Fibroblast of peridontal ligament (primary cell): ENCODE data around the gene CLIP2.
"Not testable (repeated sequence)": the region's sequence is repeated elsewhere in the genome, so short reads cannot be mapped to it uniquely, and the experiment has no call there.

ENCODE experiments used
- DNase-seq: peaks from one replicate; pipeline ENCODE4 v3.0.0-alpha.2; 2010; ENCODE audit errors: extremely low read depth

CLIP2 gene

DNA sequence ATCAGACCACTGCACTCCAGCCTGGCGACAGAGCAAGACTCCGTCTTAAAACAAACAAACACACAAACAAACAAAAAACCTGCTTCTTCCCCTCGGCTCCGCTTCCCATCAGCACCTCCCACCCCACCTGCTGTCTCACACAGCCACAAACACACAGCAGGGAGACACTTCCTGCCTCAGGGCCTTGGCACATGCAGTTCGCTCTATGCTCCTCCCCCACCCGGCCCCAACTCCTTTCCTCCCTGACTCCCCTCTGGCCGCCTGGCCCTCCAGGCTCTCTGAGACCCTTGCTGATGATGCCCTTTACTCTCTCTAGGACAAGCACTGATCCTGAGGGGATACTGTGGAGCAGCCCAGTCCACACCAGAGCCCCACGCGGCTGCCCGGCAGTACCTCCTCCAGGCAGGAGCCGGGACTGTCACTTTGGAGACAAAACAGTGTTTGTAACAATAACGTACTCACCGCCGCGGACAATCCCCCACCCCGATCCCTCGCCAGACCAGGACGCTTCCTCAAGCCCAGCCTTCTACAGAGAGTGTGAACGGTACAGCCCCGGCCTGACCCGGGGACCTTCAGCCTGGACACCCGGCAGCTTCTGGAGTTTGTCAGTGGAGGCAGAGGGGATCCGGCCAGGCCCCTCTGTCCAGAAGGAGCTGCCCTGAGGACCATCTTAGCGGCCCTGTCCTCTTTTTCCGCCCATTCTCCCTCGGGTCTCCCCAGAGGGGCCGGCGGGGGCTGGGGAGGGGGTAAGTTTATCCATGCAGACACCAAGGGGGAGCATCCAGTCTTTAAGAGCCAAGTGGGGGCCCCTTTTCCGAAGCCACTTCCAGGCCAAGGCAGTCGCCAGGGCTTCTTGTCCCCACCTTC, 114.5 kb downstream of the CLIP2 start:
- no peak for DNase-seq

DNA sequence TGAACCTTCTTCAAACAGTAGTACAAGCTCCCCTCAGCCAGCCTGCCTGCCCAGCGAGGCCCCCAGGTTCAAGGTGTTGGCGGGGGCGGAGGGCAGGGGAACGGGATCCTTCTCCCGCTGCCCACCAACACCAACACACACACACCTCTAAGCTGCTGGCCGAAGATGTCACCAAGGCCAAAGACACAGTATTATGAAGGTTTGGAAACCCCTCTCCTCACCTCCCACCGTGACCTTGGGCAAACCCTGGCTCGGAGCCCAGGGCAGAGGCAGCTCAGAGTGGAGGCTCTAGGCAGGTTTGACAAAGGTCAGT, 115.1 kb downstream of the CLIP2 start:
- DNase-seq: no peak

GRCh38 chr7:74404741-74405140, 115.5 kb downstream of the CLIP2 start:
- DNase-seq: no peak

- DNase-seq: no peak
Measured at GRCh38 chr7:74405191-74405898, 116.1 kb downstream of the CLIP2 start.

DNA sequence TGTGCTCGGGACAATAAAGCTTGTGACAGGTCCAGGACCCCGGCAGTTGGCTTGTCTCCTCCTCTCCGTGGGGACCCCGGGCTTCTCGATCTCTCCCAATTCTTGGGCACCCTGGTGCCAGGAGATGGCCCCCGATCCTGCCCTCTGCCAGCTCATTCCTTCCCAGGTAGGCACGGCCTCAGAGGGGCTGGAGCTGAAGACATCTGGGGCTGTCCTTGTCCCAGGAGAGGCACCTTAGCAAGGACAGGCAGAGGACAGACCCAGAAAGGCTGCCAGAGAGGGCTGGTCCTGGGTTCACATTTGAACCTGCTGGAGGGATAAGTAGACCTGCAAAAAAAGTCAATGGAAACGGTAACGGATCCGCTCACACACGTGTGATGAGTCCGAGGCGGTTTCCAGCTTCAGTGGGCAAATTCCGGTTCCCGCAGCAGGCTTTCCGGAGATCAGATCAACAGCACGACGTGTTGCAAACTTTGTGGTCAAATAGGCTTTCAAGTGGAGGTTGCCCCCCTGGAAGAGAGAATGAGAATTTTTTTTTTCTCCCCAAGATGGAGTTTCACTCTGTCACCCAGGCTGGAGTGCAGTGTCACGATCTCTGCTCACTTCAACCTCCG, 116.8 kb downstream of the CLIP2 start:
- DNase-seq: no peak

GRCh38 chr7:74407958-74408357, 118.8 kb downstream of the CLIP2 start:
- DNase-seq: no peak

DNA sequence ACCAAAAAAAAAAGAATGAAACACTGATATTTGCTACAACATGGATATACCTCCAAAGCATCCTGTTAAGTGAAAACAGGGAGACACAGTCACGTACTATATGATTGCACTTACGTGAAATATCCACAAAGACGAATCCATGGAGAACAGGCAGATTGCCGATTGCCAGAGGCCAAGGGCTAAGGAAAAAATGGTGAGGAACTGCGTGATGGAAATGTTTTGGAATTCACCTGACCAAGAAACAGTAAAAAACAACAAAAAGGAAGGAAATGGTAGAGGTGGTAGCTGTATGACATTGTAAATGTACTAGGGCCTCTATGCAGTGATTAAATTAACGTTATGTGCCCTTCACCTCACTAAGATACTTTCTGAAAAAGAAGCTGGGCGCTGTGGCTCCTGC, 120.4 kb downstream of the CLIP2 start:
- DNase-seq: no peak

DNA sequence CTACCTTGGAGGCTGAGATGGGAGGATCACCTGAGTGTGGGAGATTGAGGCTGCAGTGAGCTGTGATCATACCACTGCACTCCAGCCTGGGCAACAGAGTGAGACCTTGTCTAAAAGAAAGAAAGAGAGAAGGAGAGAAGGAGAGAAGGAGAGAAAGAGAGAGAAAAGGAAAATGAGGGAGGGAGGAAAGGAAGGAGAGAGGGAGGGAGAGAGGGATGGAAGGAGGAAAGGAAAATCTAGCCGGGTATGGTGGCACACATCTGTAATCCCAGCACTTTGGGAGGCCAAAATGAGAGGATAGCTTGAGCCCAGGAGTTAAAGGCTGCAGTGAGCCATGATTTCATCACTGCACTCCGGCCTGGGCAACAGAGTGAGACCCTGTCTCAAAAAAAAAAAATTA, 121.6 kb downstream of the CLIP2 start:
- DNase-seq: no peak

DNA sequence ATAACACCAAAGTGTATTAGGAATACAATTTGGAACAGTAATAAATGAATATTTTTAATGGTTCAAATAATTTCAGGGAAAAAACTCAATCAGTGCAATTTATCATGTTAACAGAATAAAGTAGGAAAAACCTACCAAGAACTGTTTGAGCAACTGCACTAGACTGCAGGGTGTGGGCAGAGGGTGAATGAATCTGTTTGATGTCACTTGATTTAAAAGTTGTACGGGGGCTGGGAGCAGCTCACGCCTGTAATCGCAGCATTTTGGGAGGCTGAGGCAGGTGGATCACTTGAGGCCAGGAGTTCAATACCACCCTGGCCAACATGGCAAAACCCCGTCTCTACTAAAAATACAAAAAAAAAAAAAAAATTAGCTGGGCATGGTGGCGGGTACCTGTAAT, 122.4 kb downstream of the CLIP2 start:
- not testable (repeated sequence) for DNase-seq

- no peak for DNase-seq
Measured at GRCh38 chr7:74412056-74412455, 122.8 kb downstream of the CLIP2 start.

DNA sequence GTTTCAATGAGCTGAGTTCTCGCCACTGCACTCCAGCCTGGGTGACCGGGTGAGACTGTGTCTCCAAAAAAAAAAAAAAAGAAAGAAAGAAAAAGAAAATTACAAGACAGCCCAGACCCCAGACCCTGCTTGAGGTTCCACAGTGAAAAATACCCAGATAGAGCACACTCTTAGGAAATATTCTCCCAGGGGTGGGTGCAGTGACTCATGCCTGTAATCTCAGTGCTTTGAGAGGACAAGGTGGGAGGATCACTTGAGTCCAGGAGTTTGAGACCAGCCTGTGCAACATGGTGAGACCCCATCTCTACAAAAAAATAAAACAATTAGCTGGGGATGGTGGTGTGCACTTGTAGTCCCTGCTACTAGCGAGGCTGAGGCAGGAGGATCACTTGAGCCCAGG, 123.4 kb downstream of the CLIP2 start:
- DNase-seq: no peak

- DNase-seq: not testable (repeated sequence)
Measured at GRCh38 chr7:74414595-74415333, 125.6 kb downstream of the CLIP2 start.

DNA sequence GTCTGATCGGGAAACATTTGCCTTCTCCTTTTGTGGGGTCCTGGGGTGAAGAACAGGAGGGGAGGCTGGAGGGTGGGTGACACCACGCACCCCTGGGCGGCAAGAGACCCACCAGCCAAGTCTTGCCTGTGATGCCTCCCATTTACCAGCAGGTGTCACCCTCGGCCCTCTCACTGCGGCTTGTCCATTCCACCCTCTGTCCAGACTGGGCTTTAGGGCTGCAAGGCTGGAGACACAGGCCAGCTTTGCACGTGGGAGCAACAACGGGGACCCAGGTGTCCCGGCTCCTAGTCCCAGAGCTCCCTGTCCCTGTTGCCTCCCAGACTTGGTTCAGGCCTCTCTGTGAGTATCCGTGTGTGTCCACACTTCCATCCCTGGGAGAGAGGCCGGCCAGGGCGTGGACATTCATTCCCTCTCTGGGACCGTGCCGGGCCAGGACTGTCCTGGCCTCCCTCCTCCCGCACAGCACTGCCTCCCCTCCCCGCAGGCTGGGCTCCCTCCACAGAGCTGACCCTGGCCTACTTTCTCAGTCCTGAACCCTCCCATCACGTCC, 128.3 kb downstream of the CLIP2 start:
- DNase-seq: peak; percentile 69

DNA sequence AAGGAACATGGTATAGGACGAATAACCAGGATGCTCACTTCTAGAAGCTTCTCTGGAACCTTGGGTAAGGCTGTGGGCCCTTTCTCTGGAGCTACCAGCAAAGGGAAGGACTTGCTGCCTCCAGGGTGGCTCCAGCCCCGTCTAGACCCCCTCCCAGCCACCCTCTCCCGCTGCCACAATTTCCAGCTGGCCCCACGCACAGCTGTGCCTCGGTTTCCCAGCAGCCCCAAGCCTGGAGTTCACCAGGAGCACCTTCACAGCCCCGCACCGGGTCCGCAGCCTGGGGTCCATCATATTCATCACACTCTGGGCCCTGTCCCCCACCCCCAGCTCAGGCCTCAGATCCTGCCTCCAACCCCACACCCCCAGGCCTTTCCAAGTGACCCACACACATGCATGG, 128.9 kb downstream of the CLIP2 start:
- DNase-seq: no peak

DNA sequence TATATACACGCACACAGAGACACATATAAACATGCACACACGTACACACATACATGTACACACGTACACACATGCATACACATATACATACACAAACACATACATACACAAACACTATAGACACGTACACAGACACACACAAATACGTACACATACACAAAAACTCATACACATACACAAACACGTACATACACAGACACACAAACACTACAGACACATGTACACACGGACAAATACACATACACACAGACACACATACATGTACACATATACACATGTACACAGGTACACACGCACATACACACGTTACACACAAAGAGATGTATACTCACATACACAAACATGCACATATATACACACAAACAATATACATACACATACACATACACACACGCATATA, 129.3 kb downstream of the CLIP2 start:
- no peak for DNase-seq

DNA sequence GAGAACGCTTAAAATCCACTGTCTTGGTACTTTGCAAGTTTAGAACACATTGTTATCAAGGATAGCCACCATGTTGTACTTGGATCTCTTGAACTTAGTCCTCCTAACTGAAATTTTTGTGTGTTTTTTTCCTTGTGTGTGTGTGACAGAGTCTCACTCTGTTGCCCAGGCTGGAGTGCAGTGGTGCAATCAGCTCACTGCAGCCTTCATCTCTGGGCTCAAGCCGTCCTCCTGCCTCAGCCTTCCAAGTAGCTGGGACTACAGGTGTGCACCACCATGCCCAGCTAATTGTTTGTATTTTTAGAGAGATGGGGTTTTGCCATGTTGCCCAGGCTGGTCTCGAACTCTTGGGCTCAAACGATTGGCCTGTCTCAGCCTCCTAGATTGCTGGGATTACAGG, 130.0 kb downstream of the CLIP2 start:
- DNase-seq: not testable (repeated sequence)

DNA sequence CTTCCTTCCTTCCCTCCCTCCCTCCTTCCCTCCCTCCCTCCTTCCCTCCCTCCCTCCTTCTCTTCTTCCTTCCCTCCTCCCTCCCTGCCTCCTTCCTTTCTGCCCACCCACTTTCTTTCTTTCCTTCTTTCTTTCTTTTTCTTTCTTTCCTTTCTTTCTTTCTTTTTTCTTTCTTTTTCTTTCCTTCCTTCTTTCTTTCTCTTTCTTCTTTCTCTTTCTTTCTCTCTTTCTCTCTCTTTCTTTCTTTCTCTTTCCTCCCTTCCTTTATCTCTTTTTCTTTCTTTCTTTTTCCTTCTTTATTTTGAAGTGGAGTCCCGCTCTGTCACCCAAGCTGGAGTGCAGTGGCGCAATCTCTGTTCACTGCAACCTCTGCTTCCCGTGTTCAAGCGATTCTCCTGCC, 130.8 kb downstream of the CLIP2 start:
- no peak for DNase-seq

DNA sequence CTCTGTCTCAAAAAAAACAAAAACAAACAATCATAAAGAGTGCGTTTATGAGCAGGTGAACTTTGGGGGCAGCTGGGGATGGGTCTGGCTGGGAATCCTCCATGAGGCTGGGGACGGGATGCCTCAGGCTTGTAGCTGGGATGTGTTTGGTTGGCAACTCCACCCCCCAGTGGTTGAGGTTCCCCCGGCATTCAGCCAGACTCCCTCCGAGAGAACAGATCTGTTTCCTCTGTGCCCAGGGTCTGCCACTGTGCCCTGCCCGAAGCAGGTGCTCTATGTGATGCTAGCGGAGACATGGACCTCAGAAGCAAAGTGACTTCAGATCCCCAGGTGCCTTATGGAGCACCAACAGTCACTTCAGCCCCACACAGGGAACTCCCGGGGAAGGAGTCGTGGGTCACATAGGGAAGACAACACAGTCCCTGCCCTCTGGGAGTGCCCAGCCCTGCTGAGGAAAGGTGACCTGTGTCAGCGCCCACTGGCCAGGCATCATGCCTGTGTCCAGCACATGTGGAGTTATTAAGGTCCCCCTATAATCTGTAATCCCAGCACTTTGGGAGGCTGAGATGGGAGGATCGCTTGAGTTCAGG, 135.2 kb downstream of the CLIP2 start:
- no peak for DNase-seq

- no peak for DNase-seq
Measured at GRCh38 chr7:74428023-74428422, 138.8 kb downstream of the CLIP2 start.

DNA sequence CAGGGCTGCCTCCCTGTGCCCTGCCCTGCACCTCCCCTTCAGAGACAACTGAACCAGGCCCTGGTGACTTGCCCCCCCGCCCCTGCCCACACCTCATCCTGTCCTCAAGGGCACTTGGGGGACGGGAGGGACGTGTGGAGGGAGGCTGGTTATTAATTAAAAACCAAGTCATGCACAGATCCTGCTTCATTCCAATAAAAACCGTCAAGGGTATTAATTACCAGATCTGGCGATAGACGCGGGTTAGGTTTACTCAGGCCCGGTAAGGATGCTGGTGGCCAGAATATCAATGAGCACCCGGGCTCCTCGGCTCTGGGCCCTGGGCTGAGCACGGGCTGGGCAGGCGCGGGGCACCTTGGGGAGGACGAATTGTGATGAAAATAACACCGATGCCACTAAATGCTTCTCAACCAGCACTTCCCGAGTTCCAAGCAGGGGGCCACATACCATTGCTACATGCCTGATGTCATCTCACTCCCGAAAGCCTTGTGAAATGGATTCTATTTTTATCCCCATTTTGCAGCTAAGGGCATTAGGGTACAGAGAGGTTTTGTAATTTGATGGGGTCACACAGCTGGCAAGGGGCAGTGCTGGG, 140.0 kb downstream of the CLIP2 start:
- DNase-seq: peak; percentile 72

DNA sequence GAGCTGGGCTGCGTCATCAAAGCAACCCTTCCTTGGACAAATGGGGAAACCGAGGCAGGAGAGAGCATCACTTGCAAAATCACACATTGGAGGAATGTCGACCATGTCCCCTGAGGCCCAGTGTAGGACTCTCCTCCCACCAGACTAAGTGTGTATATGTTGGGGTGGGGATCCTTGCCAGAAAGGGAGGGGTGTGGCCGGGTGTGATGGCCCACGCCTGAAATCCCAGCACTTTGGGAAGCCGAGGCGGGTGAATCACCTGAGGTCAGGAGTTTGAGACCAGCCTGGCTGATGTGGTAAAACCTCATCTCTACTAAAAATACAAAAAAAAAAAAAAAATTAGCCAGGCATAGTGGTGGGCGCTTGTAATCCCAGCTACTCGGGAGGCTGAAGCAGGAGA, 141.2 kb downstream of the CLIP2 start:
- DNase-seq: not testable (repeated sequence)
